Measurements from ENCODE around the gene KCTD11. TPM values are rescaled to one million over a fixed set of nuclear protein-coding genes. Genes with fewer than 3 reads are reported as not detected.

KCTD11 gene
- total and polyA plus RNA-seq, 2 of the 13 experiments (the other 11 are each of a cell fraction or from before 2014, with no cell fraction given), result 1.6 to 2.6 TPM

- Histone ChIP-seq H3K9me3 (ENCODE audit: low read length) (no peaks in the 10 kb centered on the region), H3K79me2 (ENCODE audit: insufficient read depth, low read length) (peaks cover 12% of the 10 kb centered on the region), H3K4me2 (ENCODE audit: low read depth, low read length) (peak overlapping the region; percentile 91), H2AFZ (ENCODE audit: low read length) (no peak overlapping the region), H3K36me3 (replicated peaks in 1 of 2; ENCODE audit: control insufficient read depth in 1 of 2, insufficient read depth in 2 of 2, low read length in 2 of 2) (peaks cover 11 to 30% of the 10 kb centered on the region in 2 experiments), H4K20me1 (ENCODE audit: insufficient read depth, low read length) (no peaks in the 10 kb centered on the region), H3K4me1 (ENCODE audit: insufficient read depth, low read length) (peaks cover 24% of the 10 kb centered on the region), H3K27me3 (ENCODE audit: control insufficient read depth in 1 of 2, insufficient read depth in 2 of 2, low read length in 2 of 2) (peaks cover 0 to 4% of the 10 kb centered on the region in 2 experiments; a peak in 2 of 5 replicates), H3K4me3 (replicated peaks in 1 of 3; ENCODE audit: insufficient read depth in 1 of 3, low read depth in 2 of 3, low read length in 3 of 3) (peak overlapping the region in 2 of 3 experiments; percentile 90 to 97; a peak in 3 of 6 replicates), H3K9ac (ENCODE audit: insufficient read depth, low read depth, low read length) (peak overlapping the region; percentile 83), H3K27ac (ENCODE audit: extremely low read length, insufficient read depth, low read length) (no peak overlapping the region)
- TF ChIP-seq ZNF383 (CRISPR knock-in tag; IDR thresholded peaks at IDR 0.05; ENCODE audit: borderline replicate concordance) (no peak), ZNF552 (CRISPR knock-in tag; IDR thresholded peaks at IDR 0.05; ENCODE audit: borderline replicate concordance) (no peak), THYN1 (CRISPR knock-in tag; IDR thresholded peaks at IDR 0.05; ENCODE audit: borderline replicate concordance, low read depth) (no peak), ZNF784 (CRISPR knock-in tag; IDR thresholded peaks at IDR 0.05; ENCODE audit: borderline replicate concordance) (no peak), SRSF1 (optimal IDR thresholded peaks at IDR 0.05; ENCODE audit: low read depth, low read length) (no peak), ZNF891 (CRISPR knock-in tag; IDR thresholded peaks at IDR 0.05) (no peak), ZNF776 (CRISPR knock-in tag; IDR thresholded peaks at IDR 0.05) (no peak), GLI4 (CRISPR knock-in tag; IDR thresholded peaks at IDR 0.05; ENCODE audit: borderline replicate concordance) (no peak), ZNF207 (IDR thresholded peaks at IDR 0.05; ENCODE audit: borderline replicate concordance) (no peak), KDM4B (CRISPR knock-in tag; IDR thresholded peaks at IDR 0.05) (no peak), ZNF280B (CRISPR knock-in tag; IDR thresholded peaks at IDR 0.05; ENCODE audit: borderline replicate concordance) (no peak), FIP1L1 (IDR thresholded peaks at IDR 0.05; ENCODE audit: borderline replicate concordance, insufficient read depth, low read depth, low read length) (no peak), ZNF264 (CRISPR knock-in tag; IDR thresholded peaks at IDR 0.05) (no peak), MEIS1 (CRISPR knock-in tag; IDR thresholded peaks at IDR 0.05; ENCODE audit: borderline replicate concordance) (no peak), MIXL1 (CRISPR knock-in tag; IDR thresholded peaks at IDR 0.05) (no peak), GATAD1 (CRISPR knock-in tag; IDR thresholded peaks at IDR 0.05) (no peak), SIN3A (IDR thresholded peaks at IDR 0.05; ENCODE audit: borderline replicate concordance, low read depth, low read length) (no peak)
- 100% methylated on average over 1 of the region's 1 CpG for WGBS (ENCODE audit: low lambda C conversion rate)
- no TSS peak for BruUV-seq (replicated peaks)
- intact Hi-C loops (cut with micrococcal nuclease; ENCODE audit: unreplicated experiment) (loop anchor here (2.0 kb wide), 1 partner anchor 23 kb away; no protein-coding TSS in a partner anchor), in situ Hi-C loops (cut with HindIII; ENCODE audit: extremely low pct_ligation_motif_present, low pct_unique_long_range_greater_than_20kb) (no loop called here)
- POLR2A ChIA-PET, result interaction anchor here (2.6 to 2.7 kb wide), 2 partner anchors 14 to 16 kb away, joined by 25 to 47 read pairs; partner anchors contain the start of gene GPS2
- CTCF ChIA-PET (ENCODE audit: low intra/inter-chr PET ratio, low total read pairs), result no interaction called here
- no peak for ATAC-seq
- no peak for DNase-seq (ENCODE audit: low spot score)
- no peak for FAIRE-seq
Measured at GRCh38 chr17:7328009-7328408, 24.0 kb upstream of the KCTD11 start.
